Measurements from ENCODE around the gene HS3ST1.

GRCh38 chr4:11472535-11472934 is 43.8 kb upstream of the HS3ST1 start:
- TF ChIP-seq CTCF (conservative IDR thresholded peaks at IDR 0.05; ENCODE audit: low read depth, low read length) (no peak), EZH2phosphoT487 (IDR thresholded peaks at IDR 0.05; ENCODE audit: borderline replicate concordance, low read length) (no peak), EZH2 (IDR thresholded peaks at IDR 0.05; ENCODE audit: low read length, unreplicated experiment) (no peak)

All from PC-3 (cell line).